Stromal cell of bone marrow (primary cell): ENCODE measurements around the gene HHATL.

Experiments
- DNase-seq: peaks from one replicate; pipeline ENCODE4 v3.0.0-alpha.2; 2012; ENCODE audit warnings: low read depth

Gene HHATL

GRCh38 chr3:42664438-42664803 lies 38.2 kb downstream of the HHATL start:
- DNase-seq = no peak

- no peak for DNase-seq
Measured at GRCh38 chr3:42663581-42664437, 38.8 kb downstream of the HHATL start.

- DNase-seq = no peak
Measured at GRCh38 chr3:42662813-42663535, 39.6 kb downstream of the HHATL start.

- no peak for DNase-seq
Measured at GRCh38 chr3:42662037-42662812, 40.4 kb downstream of the HHATL start.

GRCh38 chr3:42661593-42662022 lies 41.0 kb downstream of the HHATL start:
- DNase-seq = no peak

- DNase-seq = no peak
Measured at GRCh38 chr3:42660898-42661297, 41.7 kb downstream of the HHATL start.

- DNase-seq = no peak
Measured at GRCh38 chr3:42660131-42660715, 42.4 kb downstream of the HHATL start.

- DNase-seq = no peak
Measured at GRCh38 chr3:42659451-42660130, 43.0 kb downstream of the HHATL start.

GRCh38 chr3:42658771-42659390 lies 43.7 kb downstream of the HHATL start:
- DNase-seq = no peak

- DNase-seq = no peak
Measured at GRCh38 chr3:42658091-42658770, 44.4 kb downstream of the HHATL start.

GRCh38 chr3:42657675-42658074 lies 44.9 kb downstream of the HHATL start:
- DNase-seq = no peak

GRCh38 chr3:42656680-42657610 lies 45.7 kb downstream of the HHATL start:
- DNase-seq = no peak

- DNase-seq = no peak
Measured at GRCh38 chr3:42655980-42656679, 46.5 kb downstream of the HHATL start.

GRCh38 chr3:42655331-42655888 lies 47.2 kb downstream of the HHATL start:
- no peak for DNase-seq

GRCh38 chr3:42654331-42655201 lies 48.0 kb downstream of the HHATL start:
- DNase-seq = no peak

GRCh38 chr3:42653560-42654330 lies 48.9 kb downstream of the HHATL start, which contains the start of gene ZBTB47:
ZBTB47 (plus strand) TSS chr3:42653697; CDS start chr3:42658356, 4,659 bp downstream.
- DNase-seq = no peak

GRCh38 chr3:42653303-42653559 lies 49.4 kb downstream of the HHATL start:
- DNase-seq = no peak
